Glomerular visceral epithelial cell (primary cell): ENCODE results near the gene HNRNPA1.
A peak's percentile ranks its signal among the peaks of the same experiment; 100 is the strongest.
"Not testable (repeated sequence)": the region's sequence is repeated elsewhere in the genome, so short reads cannot be mapped to it uniquely, and the experiment has no call there.

Experiments used
- DNase-seq: peaks from one replicate; pipeline ENCODE4 v3.0.0-alpha.2; 2016; ENCODE audit errors: extremely low spot score

HNRNPA1 gene

GRCh38 chr12:54276368-54276767 is 4.2 kb upstream of the HNRNPA1 start:
- DNase-seq = no peak

GRCh38 chr12:54277823-54278276 is 2.7 kb upstream of the HNRNPA1 start:
- peak; percentile 53 for DNase-seq

- DNase-seq = no peak
Measured at GRCh38 chr12:54279227-54279631, 1.3 kb upstream of the HNRNPA1 start.

- peak; percentile 99 for DNase-seq
Measured at GRCh38 chr12:54279632-54280467, 676 bp upstream of the HNRNPA1 start, which contains the start of gene CBX5. Gene CBX5 (minus strand): TSS chr12:54280122. CDS start chr12:54257650, 22,472 bp downstream.

GRCh38 chr12:54281261-54281638 is 724 bp downstream of the HNRNPA1 start:
- DNase-seq = not testable (repeated sequence)

GRCh38 chr12:54281694-54282093 is 1.2 kb downstream of the HNRNPA1 start:
- not testable (repeated sequence) for DNase-seq

GRCh38 chr12:54282949-54283593 is 2.5 kb downstream of the HNRNPA1 start:
- no peak for DNase-seq

GRCh38 chr12:54284070-54284780 is 3.7 kb downstream of the HNRNPA1 start:
- not testable (repeated sequence) for DNase-seq

GRCh38 chr12:54285150-54286041 is 4.9 kb downstream of the HNRNPA1 start:
- DNase-seq = no peak

- DNase-seq = no peak
Measured at GRCh38 chr12:54286042-54287030, 5.8 kb downstream of the HNRNPA1 start.

- DNase-seq = no peak
Measured at GRCh38 chr12:54287261-54288157, 7.0 kb downstream of the HNRNPA1 start.

- no peak for DNase-seq
Measured at GRCh38 chr12:54292083-54292930, 11.8 kb downstream of the HNRNPA1 start.

- no peak for DNase-seq
Measured at GRCh38 chr12:54292931-54293241, 12.4 kb downstream of the HNRNPA1 start.

- DNase-seq = no peak
Measured at GRCh38 chr12:54294152-54294952, 13.8 kb downstream of the HNRNPA1 start.

- DNase-seq = no peak
Measured at GRCh38 chr12:54294953-54295566, 14.5 kb downstream of the HNRNPA1 start.

- no peak for DNase-seq
Measured at GRCh38 chr12:54296393-54297099, 16.0 kb downstream of the HNRNPA1 start.
